Gastroesophageal sphincter (tissue), 3 donors: Measurements from ENCODE around the gene OR2A5.

Experiments
- EP300 ChIP-seq: sonication (generic); formaldehyde crosslinking; IDR thresholded peaks from one replicate; pipeline ENCODE4 v1.6.1; 2017; ENCODE audit warnings: antibody characterized with exemption, mild to moderate bottlenecking
- POLR2A ChIP-seq, 2 donors: fragments of 450-650 bp; IDR thresholded peaks; one replicate each; pipeline ENCODE4 v1.6.1; 2017; ENCODE audit warnings: antibody characterized with exemption in 2 of 2, mild to moderate bottlenecking in 2 of 2, moderate library complexity in 1 of 2
- TF ChIP-seq, protein P1 (sequence below), 4 experiments: fragments of 200-600 bp in 2 of 4; fragments of 450-650 bp in 2 of 4; sonication (generic) in 1 of 4; IDR thresholded peaks; one replicate each; pipeline ENCODE4 v1.5.1; 2017 to 2019; ENCODE audit warnings: antibody characterized with exemption in 4 of 4, mild to moderate bottlenecking in 2 of 4, moderate library complexity in 2 of 4

DNA sequence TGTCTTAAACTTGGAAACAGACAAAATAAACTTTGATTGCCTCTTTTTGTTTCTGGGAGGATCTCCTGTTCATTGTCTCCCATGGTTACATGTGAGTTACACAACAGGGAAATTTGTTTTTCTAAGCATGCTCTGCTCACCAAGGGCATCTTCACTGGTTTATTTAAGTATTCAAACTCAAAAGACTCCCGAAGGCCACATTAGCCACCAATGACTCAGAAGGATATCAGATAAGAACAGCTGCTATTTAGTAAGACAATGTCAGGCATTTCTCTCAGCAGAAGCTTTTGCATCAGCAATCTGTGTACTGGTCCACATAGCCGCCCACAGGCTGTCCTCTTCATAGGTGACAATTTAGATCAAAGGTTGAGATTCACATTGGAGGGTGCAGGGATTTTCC is 29.3 kb upstream of the OR2A5 start:
- TF ChIP-seq, protein P1, sequence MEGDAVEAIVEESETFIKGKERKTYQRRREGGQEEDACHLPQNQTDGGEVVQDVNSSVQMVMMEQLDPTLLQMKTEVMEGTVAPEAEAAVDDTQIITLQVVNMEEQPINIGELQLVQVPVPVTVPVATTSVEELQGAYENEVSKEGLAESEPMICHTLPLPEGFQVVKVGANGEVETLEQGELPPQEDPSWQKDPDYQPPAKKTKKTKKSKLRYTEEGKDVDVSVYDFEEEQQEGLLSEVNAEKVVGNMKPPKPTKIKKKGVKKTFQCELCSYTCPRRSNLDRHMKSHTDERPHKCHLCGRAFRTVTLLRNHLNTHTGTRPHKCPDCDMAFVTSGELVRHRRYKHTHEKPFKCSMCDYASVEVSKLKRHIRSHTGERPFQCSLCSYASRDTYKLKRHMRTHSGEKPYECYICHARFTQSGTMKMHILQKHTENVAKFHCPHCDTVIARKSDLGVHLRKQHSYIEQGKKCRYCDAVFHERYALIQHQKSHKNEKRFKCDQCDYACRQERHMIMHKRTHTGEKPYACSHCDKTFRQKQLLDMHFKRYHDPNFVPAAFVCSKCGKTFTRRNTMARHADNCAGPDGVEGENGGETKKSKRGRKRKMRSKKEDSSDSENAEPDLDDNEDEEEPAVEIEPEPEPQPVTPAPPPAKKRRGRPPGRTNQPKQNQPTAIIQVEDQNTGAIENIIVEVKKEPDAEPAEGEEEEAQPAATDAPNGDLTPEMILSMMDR (IDR thresholded peaks at IDR 0.05): no peak
- TF ChIP-seq EP300 (no peak), POLR2A (IDR thresholded peaks at IDR 0.05) (no peak)
